LNCaP clone FGC (cell line): ENCODE results near the gene RAET1E.
A peak's percentile ranks its signal among the peaks of the same experiment; 100 is the strongest.
"Not testable (repeated sequence)": the region's sequence is repeated elsewhere in the genome, so short reads cannot be mapped to it uniquely, and the experiment has no call there.

Source experiments
- DNase-seq: peaks from one replicate; pipeline ENCODE4 v3.0.0-alpha.2; 2011; ENCODE audit warnings: low read depth
- H3K4me3 ChIP-seq: 2 replicates; pipeline ENCODE4 v1.5.1; 2011; ENCODE audit warnings: mild to moderate bottlenecking, low read depth, low read length, control low read depth
- TF ChIP-seq, protein P1 (sequence below): IDR thresholded peaks from 2 replicates; pipeline ENCODE4 v1.5.1; 2012; ENCODE audit warnings: mild to moderate bottlenecking; ENCODE audit not compliant: control insufficient read depth, insufficient read depth; ENCODE audit errors: extremely low read depth

The RAET1E gene

DNA sequence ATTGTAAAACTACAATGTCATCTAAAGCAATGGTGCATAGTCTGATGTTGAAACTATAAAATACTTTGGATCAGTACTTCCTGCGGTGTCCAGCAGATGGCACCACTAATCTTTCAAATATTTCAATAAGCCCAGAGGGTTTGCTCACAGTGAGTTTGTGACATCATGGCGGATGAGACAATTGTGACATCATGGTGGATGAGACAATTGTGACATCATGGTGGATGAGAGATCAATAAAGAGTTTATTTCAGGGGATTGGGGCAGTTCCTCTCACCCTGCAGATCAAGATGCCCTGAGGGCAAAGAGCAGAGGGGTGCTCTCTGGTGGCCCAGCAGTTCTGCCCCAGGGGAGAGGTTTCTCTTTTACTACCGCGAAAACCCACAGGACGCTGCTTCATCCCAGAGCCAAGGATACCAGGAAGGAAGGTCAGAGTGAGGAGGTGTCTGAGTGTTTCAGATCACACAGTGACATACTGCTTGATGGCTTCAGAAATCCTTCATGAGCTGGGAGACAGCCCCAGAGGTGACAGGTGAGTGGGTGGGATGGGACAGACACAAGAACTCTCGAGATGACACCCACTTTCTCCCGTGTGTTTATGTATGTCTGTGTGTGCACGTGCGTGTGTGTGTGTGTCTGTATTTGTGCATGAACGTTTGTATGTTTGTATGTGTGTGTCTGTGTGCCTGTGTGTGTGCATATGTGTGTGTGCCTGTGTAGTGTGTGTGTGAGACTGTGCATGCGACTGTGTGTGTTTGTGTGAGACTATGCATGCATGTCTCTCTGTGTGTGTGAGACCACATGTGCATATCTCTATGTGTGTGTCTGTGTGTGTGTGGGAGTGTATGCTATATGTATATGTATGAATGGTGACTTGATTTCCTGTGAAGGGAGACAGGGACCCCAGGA is 36.6 kb upstream of the RAET1E start:
- no peak overlapping the region for H3K4me3 ChIP-seq
- peak; percentile 51 for DNase-seq
- TF ChIP-seq, protein P1, sequence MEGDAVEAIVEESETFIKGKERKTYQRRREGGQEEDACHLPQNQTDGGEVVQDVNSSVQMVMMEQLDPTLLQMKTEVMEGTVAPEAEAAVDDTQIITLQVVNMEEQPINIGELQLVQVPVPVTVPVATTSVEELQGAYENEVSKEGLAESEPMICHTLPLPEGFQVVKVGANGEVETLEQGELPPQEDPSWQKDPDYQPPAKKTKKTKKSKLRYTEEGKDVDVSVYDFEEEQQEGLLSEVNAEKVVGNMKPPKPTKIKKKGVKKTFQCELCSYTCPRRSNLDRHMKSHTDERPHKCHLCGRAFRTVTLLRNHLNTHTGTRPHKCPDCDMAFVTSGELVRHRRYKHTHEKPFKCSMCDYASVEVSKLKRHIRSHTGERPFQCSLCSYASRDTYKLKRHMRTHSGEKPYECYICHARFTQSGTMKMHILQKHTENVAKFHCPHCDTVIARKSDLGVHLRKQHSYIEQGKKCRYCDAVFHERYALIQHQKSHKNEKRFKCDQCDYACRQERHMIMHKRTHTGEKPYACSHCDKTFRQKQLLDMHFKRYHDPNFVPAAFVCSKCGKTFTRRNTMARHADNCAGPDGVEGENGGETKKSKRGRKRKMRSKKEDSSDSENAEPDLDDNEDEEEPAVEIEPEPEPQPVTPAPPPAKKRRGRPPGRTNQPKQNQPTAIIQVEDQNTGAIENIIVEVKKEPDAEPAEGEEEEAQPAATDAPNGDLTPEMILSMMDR, result peak; percentile 72

DNA sequence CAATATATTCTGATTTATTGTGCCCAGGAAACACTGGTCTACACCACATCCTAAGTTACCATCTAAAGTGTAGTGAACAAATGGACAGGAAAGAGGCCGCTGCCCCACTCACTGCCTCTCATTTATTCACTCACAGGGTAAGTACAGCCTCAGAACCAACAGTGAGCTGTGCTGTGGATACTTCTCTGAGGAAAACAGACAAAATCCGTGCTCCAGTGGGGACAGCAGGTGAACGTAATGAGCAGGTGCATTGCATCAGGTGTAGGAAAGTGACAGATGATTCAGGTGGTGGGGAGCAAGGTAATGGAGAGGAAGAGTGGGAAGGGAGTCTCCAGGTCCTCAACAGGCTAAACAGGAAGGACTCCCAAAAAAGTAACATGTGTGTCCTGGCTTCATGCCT is 35.5 kb upstream of the RAET1E start:
- DNase-seq, result no peak
- TF ChIP-seq, protein P1, result no peak
- H3K4me3 ChIP-seq, result no peak overlapping the region

DNA sequence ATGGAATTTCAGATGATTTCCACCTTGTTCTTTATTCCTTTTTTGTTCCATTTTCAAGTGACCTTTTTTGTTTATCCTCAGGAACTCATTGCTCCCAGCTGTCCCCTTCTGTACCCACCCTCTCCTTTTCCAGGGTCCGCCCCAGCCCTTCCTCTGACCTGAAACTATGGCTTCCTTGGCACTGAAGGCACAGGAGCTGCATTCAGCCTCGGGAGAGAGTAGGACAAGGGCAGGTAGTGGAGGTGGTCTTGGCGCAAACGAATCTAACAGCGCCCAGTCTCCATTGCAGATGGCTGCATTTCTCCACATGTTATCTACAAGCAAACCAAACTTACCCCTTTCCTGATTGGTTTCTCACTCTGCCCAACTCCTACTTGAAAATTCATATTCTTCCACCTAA is 35.1 kb upstream of the RAET1E start:
- TF ChIP-seq, protein P1, result no peak
- H3K4me3 ChIP-seq, result no peak overlapping the region
- DNase-seq, result no peak

DNA sequence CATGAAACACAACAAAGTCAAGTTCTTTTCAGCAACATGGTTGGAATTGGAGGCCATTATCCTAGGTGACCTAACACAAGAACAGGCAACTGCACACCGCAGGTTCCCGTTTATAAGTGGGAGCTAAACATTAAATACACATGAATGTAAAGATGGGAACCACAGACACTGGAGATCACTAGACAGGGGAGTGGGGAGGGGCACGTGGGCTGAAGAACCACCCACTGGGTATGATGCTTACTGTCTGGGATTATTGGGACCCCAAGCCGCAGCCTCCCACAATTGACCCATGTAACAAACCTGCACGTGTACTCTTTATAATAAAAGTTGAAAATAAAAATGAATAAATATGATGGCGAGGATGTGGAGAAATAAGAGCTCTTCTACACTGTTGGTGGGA is 33.6 kb upstream of the RAET1E start:
- no peak for DNase-seq
- TF ChIP-seq, protein P1, result no peak
- H3K4me3 ChIP-seq, result no peak overlapping the region

DNA sequence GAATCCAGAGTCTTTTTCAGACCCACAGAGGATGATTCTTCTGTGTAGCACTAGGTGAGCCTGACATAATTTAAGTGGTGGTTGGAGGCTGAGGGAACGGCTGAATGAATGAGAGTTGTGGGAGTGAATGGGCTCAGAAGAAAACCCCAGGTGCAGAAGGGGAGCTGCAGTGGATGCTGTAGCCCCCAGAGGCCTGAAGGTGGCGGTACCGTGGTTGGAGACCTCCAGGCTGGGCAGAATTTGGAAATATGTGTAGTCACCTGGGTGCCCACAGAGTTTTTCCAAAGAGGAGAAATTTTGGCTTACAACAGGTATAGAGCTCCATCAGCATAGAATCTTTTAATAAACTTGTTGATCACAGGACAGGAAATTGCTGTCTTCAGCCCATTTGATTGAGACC is 31.5 kb upstream of the RAET1E start:
- TF ChIP-seq, protein P1, result no peak
- no peak for DNase-seq
- no peak overlapping the region for H3K4me3 ChIP-seq

DNA sequence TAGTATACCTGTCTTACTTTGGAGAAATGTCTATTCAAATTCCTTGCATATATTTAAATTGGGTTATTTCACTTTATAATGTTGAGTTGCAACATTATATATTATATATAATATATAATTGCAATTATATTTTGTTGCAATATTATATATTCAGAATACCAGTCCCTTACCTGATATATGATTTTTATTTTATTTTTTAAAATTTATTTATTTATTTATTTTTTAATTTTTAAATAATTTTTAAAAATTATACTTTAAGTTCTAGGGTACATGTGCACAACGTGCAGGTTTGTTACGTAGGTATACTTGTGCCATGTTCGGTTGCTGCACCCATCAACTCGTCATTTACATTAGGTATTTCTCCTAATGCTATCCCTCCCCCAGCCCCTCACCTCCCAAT is 29.1 kb upstream of the RAET1E start:
- H3K4me3 ChIP-seq, DNase-seq: not testable (repeated sequence)

DNA sequence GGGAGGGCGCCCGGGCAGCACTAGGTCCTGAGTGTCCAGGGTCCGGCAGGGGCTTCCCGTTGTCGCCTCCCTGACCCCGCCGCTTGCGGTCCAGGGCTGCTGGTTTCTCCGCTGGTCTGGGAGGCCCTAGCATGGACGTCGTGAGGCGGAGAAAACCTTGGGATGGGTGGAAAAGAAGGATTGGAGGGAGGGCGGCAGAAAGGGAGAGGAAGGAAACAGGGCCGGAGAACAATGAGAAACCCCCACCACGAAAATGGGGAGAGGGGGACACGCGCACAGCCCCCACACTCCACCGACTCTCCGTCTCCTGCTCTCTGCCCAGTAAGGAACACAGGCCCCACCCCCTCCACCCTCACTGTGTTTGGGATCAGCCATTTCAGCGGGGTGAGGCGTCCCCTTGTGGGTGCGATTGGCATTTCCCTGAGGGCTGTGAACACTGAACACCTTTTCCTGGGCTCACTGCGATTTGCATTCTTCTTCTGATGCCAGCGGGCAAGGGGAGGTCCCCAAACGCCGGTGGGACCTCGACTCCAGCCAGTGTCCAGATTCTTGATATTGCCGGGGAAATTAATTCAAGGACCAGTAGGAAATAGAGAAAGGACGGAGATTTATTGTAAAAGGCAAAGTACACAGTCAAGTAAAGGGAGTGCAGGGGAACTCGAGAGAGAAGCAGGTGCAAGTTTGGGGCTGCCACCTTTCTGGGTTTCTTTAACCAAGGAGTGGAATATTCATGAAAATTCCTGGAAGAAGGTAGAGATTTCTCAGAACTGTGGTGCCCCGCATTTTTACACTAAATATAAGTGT is 28.3 kb upstream of the RAET1E start:
- H3K4me3 ChIP-seq, result peak overlapping the region; percentile 36
- peak; percentile 34 for DNase-seq
- TF ChIP-seq, protein P1, result peak; percentile 97
